VCaP (cell line): ENCODE data around the gene PI4KA.
"Not testable (repeated sequence)": the region's sequence is repeated elsewhere in the genome, so short reads cannot be mapped to it uniquely, and the experiment has no call there.

Source experiments
- H3K27ac ChIP-seq: fragments of 450-650 bp; 2 replicates; pipeline ENCODE4 v1.5.1; 2017
- CTCF ChIP-seq: fragments of 450-650 bp; conservative IDR thresholded peaks from 2 replicates; pipeline ENCODE4 v1.5.1; 2017; ENCODE audit warnings: mild to moderate bottlenecking, moderate library complexity

Gene PI4KA

GRCh38 chr22:20720692-20721408 lies 137.8 kb downstream of the PI4KA start:
- H3K27ac ChIP-seq = no peak overlapping the region
- TF ChIP-seq CTCF = no peak

- not testable (repeated sequence) for H3K27ac ChIP-seq
Observed at GRCh38 chr22:20718727-20719126, 139.9 kb downstream of the PI4KA start.

- H3K27ac ChIP-seq = not testable (repeated sequence)
Observed at GRCh38 chr22:20717981-20718380, 140.6 kb downstream of the PI4KA start.

GRCh38 chr22:20717213-20717866 lies 141.3 kb downstream of the PI4KA start:
- H3K27ac ChIP-seq = not testable (repeated sequence)

GRCh38 chr22:20713116-20713515 lies 145.5 kb downstream of the PI4KA start:
- H3K27ac ChIP-seq = not testable (repeated sequence)

- H3K27ac ChIP-seq = not testable (repeated sequence)
Observed at GRCh38 chr22:20709966-20710365, 148.6 kb downstream of the PI4KA start.

- not testable (repeated sequence) for H3K27ac ChIP-seq
Observed at GRCh38 chr22:20707549-20708118, 151.0 kb downstream of the PI4KA start.

- TF ChIP-seq CTCF = peak; percentile 40
- H3K27ac ChIP-seq = peak overlapping the region; percentile 57
Observed at GRCh38 chr22:20703816-20704609, 154.6 kb downstream of the PI4KA start.

- peak overlapping the region; percentile 57 for H3K27ac ChIP-seq
Observed at GRCh38 chr22:20703414-20703806, 155.2 kb downstream of the PI4KA start.

- H3K27ac ChIP-seq = peak overlapping the region; percentile 68
Observed at GRCh38 chr22:20702546-20703413, 155.8 kb downstream of the PI4KA start.

GRCh38 chr22:20702175-20702545 lies 156.5 kb downstream of the PI4KA start:
- peak overlapping the region; percentile 68 for H3K27ac ChIP-seq

GRCh38 chr22:20701680-20702136 lies 156.9 kb downstream of the PI4KA start:
- H3K27ac ChIP-seq = peak overlapping the region; percentile 68

GRCh38 chr22:20700347-20700746 lies 158.3 kb downstream of the PI4KA start:
- H3K27ac ChIP-seq = not testable (repeated sequence)

GRCh38 chr22:20699856-20700255 lies 158.8 kb downstream of the PI4KA start:
- not testable (repeated sequence) for H3K27ac ChIP-seq
